K562 (cell line): ENCODE data around the gene DOK7. TPM values are rescaled to one million over a fixed set of nuclear protein-coding genes. Genes with fewer than 3 reads are reported as not detected.

Source experiments
- ATAC-seq: fragments of 200-7000 bp; cut with Tn5 transposase; 3 replicates; pipeline ENCODE4 v1.9.1; 2020; ENCODE audit warnings: moderate library complexity
- BruUV-seq: library from RNA; stranded (reverse); fragments of 400-500 nt; replicated peaks from 2 replicates; lab custom pipeline; 2021; lab: Mats Ljungman, UMichigan
- CTCF ChIA-PET: fragments of 300-600 bp; formaldehyde crosslinking; extraction: SDS; loops from one replicate; lab custom pipeline; 2021; ENCODE audit warnings: low intra/inter-chr PET ratio; lab: Yijun Ruan, JAX
- POLR2A ChIA-PET: fragments of 300-600, 350-650 bp; sonication (Branson Sonifier 250); formaldehyde crosslinking; extraction: SDS; loops from one replicate; lab custom pipeline; 2021; ENCODE audit warnings: antibody characterized with exemption, inconsistent platforms; lab: Yijun Ruan, JAX
- DNase-seq, 4 experiments: peaks; one replicate each; pipeline versions ENCODE4 v3.0.0 to v3.0.0-alpha.2; 2011 to 2018; ENCODE audit warnings: low spot score in 3 of 4, mixed read lengths in 3 of 4; ENCODE audit errors: extremely low read depth in 1 of 4
- FAIRE-seq: peaks from 2 replicates; lab custom pipeline; 2011; peaks lifted over from hg19 to GRCh38; lab: Jason Lieb, UNC
- H2AFZ ChIP-seq: 2 replicates; pipeline ENCODE4 v1.6.0; 2011; ENCODE audit warnings: low read depth, low read length, control low read depth, inconsistent platforms
- H3K27ac ChIP-seq: fragments of 200-600 bp; 3 replicates; pipeline ENCODE4 v1.8.0; 2011; ENCODE audit warnings: low read depth, mild to moderate bottlenecking, control low read depth, inconsistent platforms, low read length, moderate library complexity, mixed read lengths; ENCODE audit errors: extremely low read depth
- H3K27me3 ChIP-seq, 2 experiments: fragments of 300-600 bp in 1 of 2; 2 replicates in 1 of 2; 3 replicates in 1 of 2; pipeline versions ENCODE4 v1.6.0 to v1.8.0; 2011; ENCODE audit warnings: inconsistent platforms in 2 of 2, low read length in 2 of 2, mild to moderate bottlenecking in 1 of 2, mixed read lengths in 1 of 2, moderate library complexity in 1 of 2; ENCODE audit not compliant: control insufficient read depth in 2 of 2, insufficient read depth in 2 of 2
- H3K36me3 ChIP-seq: fragments of 300-600 bp; 3 replicates; pipeline ENCODE4 v1.8.0; 2011; ENCODE audit warnings: mild to moderate bottlenecking, low read length, inconsistent platforms; ENCODE audit not compliant: control insufficient read depth, insufficient read depth
- H3K4me1 ChIP-seq, 2 experiments: fragments of 200-600 bp in 1 of 2; replicated peaks in 1 of 2; 2 replicates in 1 of 2; 3 replicates in 1 of 2; pipeline versions ENCODE4 v1.5.1 to v1.8.0; 2011; ENCODE audit warnings: inconsistent platforms in 2 of 2, low read length in 2 of 2, mild to moderate bottlenecking in 1 of 2, mixed read lengths in 1 of 2, moderate library complexity in 1 of 2; ENCODE audit not compliant: control insufficient read depth in 2 of 2, insufficient read depth in 2 of 2
- H3K4me2 ChIP-seq: 2 replicates; pipeline ENCODE4 v1.6.1; 2011; ENCODE audit warnings: low read length, control low read depth, inconsistent platforms, mixed read lengths; ENCODE audit not compliant: insufficient read depth
- H3K4me3 ChIP-seq: fragments of 200-600 bp; sonication (generic), shearing (Covaris generic); 2 replicates; pipeline ENCODE4 v1.5.1; 2016; ENCODE audit warnings: control low read depth, inconsistent platforms
- H3K79me2 ChIP-seq: fragments of 200-600 bp; 3 replicates; pipeline ENCODE4 v1.8.0; 2011; ENCODE audit warnings: low read length, inconsistent platforms; ENCODE audit not compliant: control insufficient read depth, insufficient read depth
- H3K9ac ChIP-seq, 2 experiments: 2 replicates each; pipeline versions ENCODE4 v1.6.0 to v1.6.1; 2011; ENCODE audit warnings: low read depth in 2 of 2, low read length in 2 of 2, control low read depth in 1 of 2, inconsistent platforms in 1 of 2, mild to moderate bottlenecking in 1 of 2, mixed read lengths in 1 of 2; ENCODE audit not compliant: insufficient read depth in 1 of 2
- H3K9me1 ChIP-seq: one replicate; pipeline ENCODE4 v1.6.0; 2011; ENCODE audit warnings: inconsistent platforms, mild to moderate bottlenecking, low read length, moderate library complexity; ENCODE audit not compliant: control insufficient read depth, insufficient read depth
- H3K9me3 ChIP-seq: replicated peaks from 2 replicates; pipeline ENCODE4 v1.5.1; 2011; ENCODE audit warnings: low read depth, low read length, inconsistent platforms; ENCODE audit not compliant: control insufficient read depth, insufficient read depth
- H4K20me1 ChIP-seq: replicated peaks from 2 replicates; pipeline ENCODE4 v1.6.1; 2011; ENCODE audit warnings: low read length, inconsistent platforms, mixed read lengths; ENCODE audit not compliant: control insufficient read depth, insufficient read depth
- GTF2E2 ChIP-seq: fragments of 200-800 bp; sonication (Bioruptor generic); IDR thresholded peaks from 2 replicates; pipeline ENCODE4 v1.6.1; 2016; ENCODE audit warnings: missing genetic modification characterization, missing compliant biosample characterization
- TFE3 ChIP-seq: fragments of 450-650 bp; formaldehyde crosslinking; IDR thresholded peaks from 2 replicates; pipeline ENCODE4 v1.4.0; 2020; ENCODE audit warnings: mild to moderate bottlenecking, mixed read lengths
- WGBS: fragments of 100-300 bp; shearing (Covaris generic); methylation state at CpG from one replicate; pipeline ENCODE4 v1.1.6; 2016; ENCODE audit warnings: low coverage, mixed read lengths; ENCODE audit not compliant: insufficient coverage; ENCODE audit errors: missing lambda C conversion rate; 5-methylcytosine and 5-hydroxymethylcytosine counted together
- in situ Hi-C: fragments of 300-500 bp; cut with MboI; formaldehyde crosslinking; loops from 4 replicates; pipeline ENCODE4 v1.15.0; 2018; ENCODE audit warnings: inconsistent platforms, mixed read lengths
- intact Hi-C: fragments of 100-400 bp; cut with micrococcal nuclease; formaldehyde crosslinking; loops from 2 replicates; pipeline ENCODE4 v1.14.2; 2022
- polyA plus RNA-seq, 8 experiments: library from polyadenylated mRNA; depleted of rRNA in 4 of 8; stranded (reverse) in 5 of 8; unstranded in 3 of 8; fragments of >200 nt; fragmentation: Nextera tagmentation in 2 of 8; fragmentation: Illumina TruSeq in 1 of 8; extraction: Ambion mirVana in 2 of 8; extraction: Trizol in 1 of 8; gene quantifications; 2 replicates each; pipeline versions ENCODE4 v1.2.1 to v1.2.3, GENCODE V29; 2011 to 2014; ENCODE audit warnings: inconsistent platforms in 1 of 8, missing spikeins in 1 of 8
- total RNA-seq, 7 experiments: library from RNA; depleted of rRNA in 6 of 7; stranded (reverse); fragments of >200 nt in 6 of 7; fragmentation: Illumina TruSeq in 2 of 7; extraction: Trizol in 2 of 7; gene quantifications; 2 replicates each; pipeline versions ENCODE4 v1.2.1 to v1.2.3, GENCODE V29; 2011 to 2021; ENCODE audit warnings: low replicate concordance in 1 of 7

The DOK7 gene
- total and polyA plus RNA-seq, 9 of the 15 experiments (the other 6 are each of a cell fraction or from before 2014, with no cell fraction given) = not detected

DNA sequence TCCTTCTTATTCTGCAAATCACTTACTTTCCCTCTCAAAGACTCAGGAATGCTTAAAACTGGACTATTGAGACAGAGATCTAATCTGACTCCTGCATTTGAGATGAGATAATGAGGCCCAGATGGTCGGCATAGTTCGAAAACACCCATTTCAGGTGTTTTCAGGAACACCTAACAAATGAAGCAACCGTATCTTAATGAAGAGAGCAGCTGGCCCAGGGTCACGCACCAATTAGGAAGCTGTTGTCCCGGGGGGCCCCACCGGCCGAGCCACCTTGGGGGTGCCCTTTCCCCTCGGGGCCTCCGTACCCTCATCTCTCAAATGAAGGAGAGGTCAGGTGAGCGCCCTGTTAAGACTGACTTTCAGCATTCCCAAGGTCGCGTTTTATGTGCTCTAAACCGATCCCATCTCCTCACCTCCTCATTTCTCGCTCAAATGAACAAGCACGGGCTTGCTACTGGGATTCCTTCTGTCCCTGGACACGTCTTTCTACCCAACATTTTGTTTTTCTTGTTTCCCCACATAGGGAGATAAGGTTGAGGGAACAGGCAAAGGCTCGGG is 68.3 kb downstream of the DOK7 start:
- H3K4me2 ChIP-seq = peak overlapping the region; percentile 95
- 9% methylated on average over 17 of the region's 17 CpGs for WGBS
- ChIA-PET POLR2A (interaction anchor here (0.5 kb wide), 1 partner anchor 11 kb away, joined by 3 read pairs; no protein-coding TSS in a partner anchor), CTCF (no interaction called here)
- DNase-seq = no peak
- in situ Hi-C loops (no loop called here), intact Hi-C loops (no loop called here)
- H3K79me2 ChIP-seq = peaks cover 39% of the 10 kb centered on the region
- no peaks in the 10 kb centered on the region for H3K9me3 ChIP-seq
- peak overlapping the region; percentile 78 to 100 for H3K9ac ChIP-seq
- peaks cover 9 to 49% of the 10 kb centered on the region in 2 experiments; a peak in 4 of 5 replicates for H3K4me1 ChIP-seq
- peaks cover 26% of the 10 kb centered on the region for H4K20me1 ChIP-seq
- 0 out of 2 replicates have a peak overlapping the region, but pooled peaks have one; percentile 92 for H2AFZ ChIP-seq
- ATAC-seq = no peak
- H3K36me3 ChIP-seq = peaks cover 25% of the 10 kb centered on the region; the same call in 2 of the 3 replicates
- FAIRE-seq = peak; percentile 75
- H3K4me3 ChIP-seq = peak overlapping the region; percentile 86
- no peaks in the 10 kb centered on the region for H3K9me1 ChIP-seq
- BruUV-seq = TSS peak; percentile 66
- H3K27me3 ChIP-seq = peaks cover 5 to 15% of the 10 kb centered on the region in 2 experiments; a peak in 3 of 5 replicates
- H3K27ac ChIP-seq = peak overlapping the region; percentile 81; the same call in 2 of the 3 replicates
- TF ChIP-seq TFE3 (CRISPR knock-in tag) (no peak), GTF2E2 (tag) (0 out of 2 replicates have a peak, but pooled peaks have one; percentile 5)
